H9 (cell line): ENCODE measurements around the gene CENPC. TPM values are rescaled to one million over a fixed set of nuclear protein-coding genes. Genes with fewer than 3 reads are reported as not detected.

Experiments
- DNase-seq: peaks from one replicate; pipeline ENCODE4 v3.0.0-alpha.2; 2017
- H2AFZ ChIP-seq: one replicate; pipeline ENCODE4 v1.6.1; 2013; ENCODE audit warnings: mild to moderate bottlenecking, low read length, control low read depth, moderate library complexity
- H2AK5ac ChIP-seq: 2 replicates; pipeline ENCODE4 v1.6.1; 2013; ENCODE audit warnings: low read length, control low read depth, mixed read lengths; ENCODE audit not compliant: insufficient read length
- H2BK120ac ChIP-seq: one replicate; pipeline ENCODE4 v1.6.1; 2013; ENCODE audit warnings: low read depth, mild to moderate bottlenecking, low read length, control low read depth, inconsistent platforms; ENCODE audit not compliant: poor library complexity, severe bottlenecking
- H2BK12ac ChIP-seq: 2 replicates; pipeline ENCODE4 v1.6.1; 2013; ENCODE audit warnings: low read length, control low read depth, mixed read lengths, low read depth; ENCODE audit not compliant: insufficient read length
- H2BK15ac ChIP-seq: 2 replicates; pipeline ENCODE4 v1.6.1; 2013; ENCODE audit warnings: low read depth, low read length, control low read depth
- H2BK20ac ChIP-seq: one replicate; pipeline ENCODE4 v1.6.1; 2013; ENCODE audit warnings: low read depth, mild to moderate bottlenecking, low read length, control low read depth, inconsistent platforms; ENCODE audit not compliant: poor library complexity, severe bottlenecking
- H2BK5ac ChIP-seq: 2 replicates; pipeline ENCODE4 v1.6.1; 2013; ENCODE audit warnings: low read length, control low read depth, mixed read lengths; ENCODE audit not compliant: insufficient read length
- H3K14ac ChIP-seq: 2 replicates; pipeline ENCODE4 v1.6.1; 2013; ENCODE audit warnings: low read length, control low read depth; ENCODE audit not compliant: insufficient read depth
- H3K18ac ChIP-seq: 2 replicates; pipeline ENCODE4 v1.6.1; 2013; ENCODE audit warnings: low read depth, mild to moderate bottlenecking, mixed read lengths, low read length, control low read depth; ENCODE audit not compliant: insufficient read length
- H3K23ac ChIP-seq: 2 replicates; pipeline ENCODE4 v1.6.1; 2013; ENCODE audit warnings: low read length, control low read depth, mixed read lengths, low read depth; ENCODE audit not compliant: insufficient read length
- H3K23me2 ChIP-seq: 2 replicates; pipeline ENCODE4 v1.6.1; 2013; ENCODE audit warnings: low read depth, mild to moderate bottlenecking, mixed read lengths, low read length, control low read depth; ENCODE audit not compliant: insufficient read length, poor library complexity, severe bottlenecking
- H3K27ac ChIP-seq: 2 replicates; pipeline ENCODE4 v1.5.1; 2013; ENCODE audit warnings: low read length, control low read depth, mixed read lengths, low read depth; ENCODE audit not compliant: insufficient read length
- H3K27me3 ChIP-seq: 2 replicates; pipeline ENCODE4 v1.6.1; 2013; ENCODE audit warnings: low read length, control low read depth, inconsistent platforms; ENCODE audit not compliant: insufficient read depth
- H3K4ac ChIP-seq: 2 replicates; pipeline ENCODE4 v1.6.1; 2013; ENCODE audit warnings: low read depth, mild to moderate bottlenecking, control low read depth, inconsistent platforms, low read length, moderate library complexity
- H3K4me1 ChIP-seq: 2 replicates; pipeline ENCODE4 v1.6.1; 2013; ENCODE audit warnings: low read length, control low read depth, inconsistent platforms; ENCODE audit not compliant: insufficient read depth
- H3K4me2 ChIP-seq: 2 replicates; pipeline ENCODE4 v1.6.1; 2013; ENCODE audit warnings: low read length, control low read depth, mixed read lengths; ENCODE audit not compliant: insufficient read length, insufficient read depth
- H3K56ac ChIP-seq: 2 replicates; pipeline ENCODE4 v1.6.1; 2013; ENCODE audit warnings: low read depth, mild to moderate bottlenecking, mixed read lengths, low read length, control low read depth; ENCODE audit not compliant: insufficient read length
- H3K79me1 ChIP-seq: 2 replicates; pipeline ENCODE4 v1.6.1; 2013; ENCODE audit warnings: low read depth, mild to moderate bottlenecking, moderate library complexity, low read length, control low read depth, inconsistent platforms; ENCODE audit not compliant: insufficient read depth, poor library complexity, severe bottlenecking
- H3K79me2 ChIP-seq: 2 replicates; pipeline ENCODE4 v1.6.1; 2013; ENCODE audit warnings: low read length, control low read depth, inconsistent platforms; ENCODE audit not compliant: insufficient read depth
- H3K9ac ChIP-seq: 2 replicates; pipeline ENCODE4 v1.6.1; 2013; ENCODE audit warnings: low read length, control low read depth, mixed read lengths; ENCODE audit not compliant: insufficient read length; ENCODE audit errors: extremely low read depth
- H3K9me3 ChIP-seq: one replicate; pipeline ENCODE4 v1.6.1; 2013; ENCODE audit warnings: low read depth, low read length, inconsistent platforms; ENCODE audit not compliant: control insufficient read depth
- H3T11ph ChIP-seq: one replicate; pipeline ENCODE4 v1.6.1; 2013; ENCODE audit warnings: mild to moderate bottlenecking, low read length, control low read depth, inconsistent platforms
- H4K20me1 ChIP-seq: one replicate; pipeline ENCODE4 v1.6.1; 2013; ENCODE audit not compliant: control insufficient read depth, insufficient read length, insufficient read depth
- H4K5ac ChIP-seq: 2 replicates; pipeline ENCODE4 v1.6.1; 2013; ENCODE audit warnings: low read depth, mild to moderate bottlenecking, mixed read lengths, low read length, control low read depth; ENCODE audit not compliant: insufficient read length
- H4K8ac ChIP-seq: replicated peaks from 2 replicates; pipeline ENCODE4 v1.6.1; 2013; ENCODE audit warnings: low read length, control low read depth, mixed read lengths, low read depth; ENCODE audit not compliant: insufficient read length
- H4K91ac ChIP-seq: 2 replicates; pipeline ENCODE4 v1.6.1; 2013; ENCODE audit warnings: low read depth, mild to moderate bottlenecking, moderate library complexity, mixed read lengths, low read length, control low read depth; ENCODE audit not compliant: insufficient read length
- H3K27ac Mint-ChIP-seq, 3 experiments: 2 replicates in 2 of 3; 3 replicates in 1 of 3; pipeline ENCODE4 v1.8.0; 2020 to 2021; ENCODE audit warnings: mixed read lengths in 3 of 3, mild to moderate bottlenecking in 1 of 3, moderate library complexity in 1 of 3
- H3K27me3 Mint-ChIP-seq: 2 replicates; pipeline ENCODE4 v1.8.0; 2021; ENCODE audit warnings: low read depth, mild to moderate bottlenecking, moderate library complexity, mixed read lengths
- H3K36me3 Mint-ChIP-seq, 3 experiments: 2 replicates in 2 of 3; 3 replicates in 1 of 3; pipeline ENCODE4 v1.8.0; 2020 to 2021; ENCODE audit warnings: low read depth in 3 of 3, mixed read lengths in 3 of 3; ENCODE audit not compliant: insufficient read depth in 1 of 3
- H3K4me1 Mint-ChIP-seq, 2 experiments: 2 replicates each; pipeline ENCODE4 v1.8.0; 2020; ENCODE audit warnings: mixed read lengths in 2 of 2
- H3K4me3 Mint-ChIP-seq, 2 experiments: 2 replicates in 1 of 2; 3 replicates in 1 of 2; pipeline ENCODE4 v1.8.0; 2020 to 2021; ENCODE audit warnings: mild to moderate bottlenecking in 2 of 2, mixed read lengths in 2 of 2, moderate library complexity in 1 of 2
- H3K9me3 Mint-ChIP-seq, 2 experiments: 2 replicates in 1 of 2; 3 replicates in 1 of 2; pipeline ENCODE4 v1.8.0; 2020; ENCODE audit warnings: mild to moderate bottlenecking in 2 of 2, mixed read lengths in 2 of 2, moderate library complexity in 1 of 2
- CTCF ChIP-seq: fragments of 200-600 bp; sonication (generic); conservative IDR thresholded peaks from 3 replicates; pipeline ENCODE4 v1.8.0; 2021; ENCODE audit warnings: antibody characterized with exemption, mild to moderate bottlenecking
- WGBS: extraction: QIAGEN DNeasy Blood & Tissue Kit; methylation state at CpG from one replicate; pipeline ENCODE4 v1.1.7; 2013; ENCODE audit warnings: missing lambda C conversion rate, low lambda C conversion rate, mixed read lengths; ENCODE audit not compliant: insufficient read length; ENCODE audit errors: extremely low coverage; 5-methylcytosine and 5-hydroxymethylcytosine counted together
- total RNA-seq: library from RNA; stranded (reverse); gene quantifications from 2 replicates; pipeline ENCODE4 v1.2.1, GENCODE V29; 2021

Gene CENPC
- total RNA-seq, 1 experiment from 2014 or later, result 18.8 TPM

DNA sequence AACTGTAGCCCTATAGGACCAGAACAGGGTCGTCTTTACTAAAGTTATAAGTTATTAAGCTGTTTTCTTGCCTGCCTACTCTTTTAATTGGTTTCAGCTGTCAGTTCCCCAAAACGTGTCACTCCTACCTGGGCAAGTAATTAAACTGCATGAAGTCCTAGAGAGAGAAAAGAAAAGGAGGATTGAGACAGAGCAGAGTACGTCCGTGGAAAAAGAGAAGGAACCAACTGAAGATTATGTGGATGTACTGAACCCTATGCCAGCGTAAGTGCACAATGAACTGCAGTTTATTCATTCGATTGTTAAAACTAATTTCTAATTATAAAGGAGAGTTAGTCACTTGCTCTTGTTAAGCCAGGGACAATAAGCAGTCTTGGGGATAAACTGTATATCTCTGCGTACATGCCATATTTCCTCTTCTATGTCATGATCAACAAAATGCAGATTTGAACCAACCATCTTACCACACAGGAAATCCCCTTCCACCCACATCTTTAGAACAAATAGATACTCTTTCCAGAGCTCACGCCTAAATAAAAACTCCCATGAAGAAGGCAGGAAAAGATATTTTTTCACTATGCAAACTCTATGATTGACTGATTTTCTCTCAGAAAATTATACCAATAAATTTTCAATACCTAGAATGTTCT is 36.0 kb upstream of the CENPC start:
- Histone ChIP-seq H3K4me2 (no peak overlapping the region), H3K79me2 (no peaks in the 10 kb centered on the region), H2AFZ (no peak overlapping the region), H3K79me1 (no peaks in the 10 kb centered on the region), H4K20me1 (no peaks in the 10 kb centered on the region), H2BK120ac (no peak overlapping the region), H4K5ac (no peak overlapping the region), H3T11ph (no peak overlapping the region), H3K18ac (no peak overlapping the region), H2BK15ac (no peak overlapping the region), H2BK20ac (no peak overlapping the region), H3K23ac (no peak overlapping the region), H4K8ac (no peak overlapping the region), H2BK5ac (no peak overlapping the region), H3K4ac (no peak overlapping the region), H3K27me3 (no peaks in the 10 kb centered on the region), H3K9me3 (no peaks in the 10 kb centered on the region), H2AK5ac (no peak overlapping the region), H3K23me2 (no peaks in the 10 kb centered on the region), H3K9ac (no peak overlapping the region), H3K14ac (no peak overlapping the region), H3K56ac (no peak overlapping the region), H3K27ac (no peak overlapping the region), H3K4me1 (no peaks in the 10 kb centered on the region), H2BK12ac (no peak overlapping the region), H4K91ac (no peak overlapping the region)
- Mint-ChIP-seq H3K27ac (no peak overlapping the region), H3K36me3 (no peaks in the 10 kb centered on the region), H3K27me3 (no peaks in the 10 kb centered on the region), H3K4me1 (no peaks in the 10 kb centered on the region), H3K9me3 (no peaks in the 10 kb centered on the region), H3K4me3 (no peak overlapping the region)
- TF ChIP-seq CTCF, result no peak
- no CpG with 5 or more reads among the region's 8 CpGs for WGBS
- no peak for DNase-seq
